Central memory CD8-positive, alpha-beta T cell (primary cell): Measurements from ENCODE around the gene NCAPD3.
A peak's percentile ranks its signal among the peaks of the same experiment; 100 is the strongest.

Experiments
- ATAC-seq: fragments of 150-1000 bp; cut with Tn5 transposase; replicated peaks from 2 replicates; pipeline ENCODE4 v1.10.0; 2022; ENCODE audit warnings: mild to moderate bottlenecking, moderate FRiP score, moderate number of reproducible peaks; ENCODE audit not compliant: poor library complexity, severe bottlenecking; ENCODE audit errors: extremely low read depth
- DNase-seq, 2 donors: peaks; one replicate each; pipeline ENCODE4 v3.0.0; 2021; ENCODE audit warnings: low spot score in 2 of 2
- H3K27ac Mint-ChIP-seq: one replicate; pipeline ENCODE4 v1.8.0; 2022; ENCODE audit warnings: low read depth, mild to moderate bottlenecking, moderate library complexity, mixed read lengths
- H3K27me3 Mint-ChIP-seq: one replicate; pipeline ENCODE4 v1.8.0; 2022; ENCODE audit warnings: mixed read lengths
- H3K36me3 Mint-ChIP-seq: one replicate; pipeline ENCODE4 v1.8.0; 2022; ENCODE audit warnings: mild to moderate bottlenecking, moderate library complexity, mixed read lengths; ENCODE audit not compliant: insufficient read depth
- H3K4me1 Mint-ChIP-seq: one replicate; pipeline ENCODE4 v1.8.0; 2022; ENCODE audit warnings: mixed read lengths
- H3K4me3 Mint-ChIP-seq: one replicate; pipeline ENCODE4 v1.8.0; 2022; ENCODE audit warnings: mild to moderate bottlenecking, moderate library complexity, mixed read lengths
- H3K9me3 Mint-ChIP-seq: one replicate; pipeline ENCODE4 v1.8.0; 2022; ENCODE audit warnings: mixed read lengths

Gene NCAPD3

GRCh38 chr11:134231958-134232659 lies 8.3 kb upstream of the NCAPD3 start:
- ATAC-seq (no peak), DNase-seq (no peak)
- H3K27ac Mint-ChIP-seq = no peak overlapping the region
- peaks cover 12% of the 10 kb centered on the region for H3K36me3 Mint-ChIP-seq
- H3K27me3 Mint-ChIP-seq = no peaks in the 10 kb centered on the region
- H3K9me3 Mint-ChIP-seq = no peaks in the 10 kb centered on the region
- no peak overlapping the region for H3K4me3 Mint-ChIP-seq
- H3K4me1 Mint-ChIP-seq = peaks cover 52% of the 10 kb centered on the region

GRCh38 chr11:134230339-134230738 lies 6.6 kb upstream of the NCAPD3 start:
- Mint-ChIP-seq H3K27ac (peak overlapping the region; percentile 72), H3K36me3 (peaks cover 12% of the 10 kb centered on the region), H3K4me1 (peaks cover 67% of the 10 kb centered on the region), H3K4me3 (peak overlapping the region; percentile 57), H3K27me3 (no peaks in the 10 kb centered on the region), H3K9me3 (no peaks in the 10 kb centered on the region)
- ATAC-seq (no peak), DNase-seq (no peak)

GRCh38 chr11:134229126-134229790 lies 5.5 kb upstream of the NCAPD3 start:
- H3K4me1 Mint-ChIP-seq = peaks cover 67% of the 10 kb centered on the region
- no peaks in the 10 kb centered on the region for H3K9me3 Mint-ChIP-seq
- H3K27me3 Mint-ChIP-seq = no peaks in the 10 kb centered on the region
- H3K27ac Mint-ChIP-seq = peak overlapping the region; percentile 72
- peaks cover 11% of the 10 kb centered on the region for H3K36me3 Mint-ChIP-seq
- H3K4me3 Mint-ChIP-seq = peak overlapping the region; percentile 57
- no peak for DNase-seq
- ATAC-seq = no peak

- Mint-ChIP-seq H3K9me3 (no peaks in the 10 kb centered on the region), H3K36me3 (peaks cover 15% of the 10 kb centered on the region), H3K27ac (peak overlapping the region; percentile 72), H3K4me1 (peaks cover 73% of the 10 kb centered on the region), H3K4me3 (peak overlapping the region; percentile 57), H3K27me3 (no peaks in the 10 kb centered on the region)
- DNase-seq (peak in 1 of 2 donors; percentile 25), ATAC-seq (peak; percentile 33)
Measured at GRCh38 chr11:134228625-134229024, 4.9 kb upstream of the NCAPD3 start.

GRCh38 chr11:134226806-134227325 lies 3.1 kb upstream of the NCAPD3 start:
- H3K27ac Mint-ChIP-seq = peak overlapping the region; percentile 96
- no peak for DNase-seq
- no peaks in the 10 kb centered on the region for H3K9me3 Mint-ChIP-seq
- peaks cover 73% of the 10 kb centered on the region for H3K4me1 Mint-ChIP-seq
- ATAC-seq = no peak
- peaks cover 21% of the 10 kb centered on the region for H3K36me3 Mint-ChIP-seq
- H3K27me3 Mint-ChIP-seq = no peaks in the 10 kb centered on the region
- H3K4me3 Mint-ChIP-seq = peak overlapping the region; percentile 96

- peak overlapping the region; percentile 96 for H3K27ac Mint-ChIP-seq
- peak overlapping the region; percentile 96 for H3K4me3 Mint-ChIP-seq
- ATAC-seq = peak; percentile 1
- peak; percentile 22 to 23 for DNase-seq
- H3K27me3 Mint-ChIP-seq = no peaks in the 10 kb centered on the region
- H3K36me3 Mint-ChIP-seq = peaks cover 26% of the 10 kb centered on the region
- H3K4me1 Mint-ChIP-seq = peaks cover 62% of the 10 kb centered on the region
- no peaks in the 10 kb centered on the region for H3K9me3 Mint-ChIP-seq
Measured at GRCh38 chr11:134224710-134225664, 1.2 kb upstream of the NCAPD3 start.

- peaks cover 52% of the 10 kb centered on the region for H3K4me1 Mint-ChIP-seq
- DNase-seq = no peak
- H3K27me3 Mint-ChIP-seq = no peaks in the 10 kb centered on the region
- peak overlapping the region; percentile 96 for H3K27ac Mint-ChIP-seq
- peaks cover 35% of the 10 kb centered on the region for H3K36me3 Mint-ChIP-seq
- H3K9me3 Mint-ChIP-seq = no peaks in the 10 kb centered on the region
- ATAC-seq = no peak
- H3K4me3 Mint-ChIP-seq = peak overlapping the region; percentile 96
Measured at GRCh38 chr11:134223121-134223520, 646 bp downstream of the NCAPD3 start.

- Mint-ChIP-seq H3K4me3 (no peak overlapping the region), H3K27ac (no peak overlapping the region), H3K36me3 (peaks cover 22% of the 10 kb centered on the region), H3K9me3 (no peaks in the 10 kb centered on the region), H3K4me1 (peaks cover 17% of the 10 kb centered on the region), H3K27me3 (no peaks in the 10 kb centered on the region)
- ATAC-seq (no peak), DNase-seq (no peak)
Measured at GRCh38 chr11:134216816-134217215, 7.0 kb downstream of the NCAPD3 start.

- Mint-ChIP-seq H3K9me3 (no peaks in the 10 kb centered on the region), H3K27ac (no peak overlapping the region), H3K4me3 (no peak overlapping the region), H3K36me3 (peaks cover 25% of the 10 kb centered on the region), H3K4me1 (peaks cover 22% of the 10 kb centered on the region), H3K27me3 (no peaks in the 10 kb centered on the region)
- no peak for DNase-seq
- ATAC-seq = no peak
Measured at GRCh38 chr11:134215836-134216235, 7.9 kb downstream of the NCAPD3 start.

GRCh38 chr11:134207538-134208239 lies 16.1 kb downstream of the NCAPD3 start:
- DNase-seq = peak; percentile 52 to 56
- no peak overlapping the region for H3K4me3 Mint-ChIP-seq
- ATAC-seq = no peak
- H3K27ac Mint-ChIP-seq = no peak overlapping the region
- H3K27me3 Mint-ChIP-seq = no peaks in the 10 kb centered on the region
- H3K36me3 Mint-ChIP-seq = peaks cover 35% of the 10 kb centered on the region
- peaks cover 6% of the 10 kb centered on the region for H3K4me1 Mint-ChIP-seq
- H3K9me3 Mint-ChIP-seq = no peaks in the 10 kb centered on the region

- H3K4me3 Mint-ChIP-seq = no peak overlapping the region
- no peaks in the 10 kb centered on the region for H3K4me1 Mint-ChIP-seq
- no peaks in the 10 kb centered on the region for H3K9me3 Mint-ChIP-seq
- DNase-seq (no peak), ATAC-seq (no peak)
- H3K27me3 Mint-ChIP-seq = no peaks in the 10 kb centered on the region
- peaks cover 40% of the 10 kb centered on the region for H3K36me3 Mint-ChIP-seq
- no peak overlapping the region for H3K27ac Mint-ChIP-seq
Measured at GRCh38 chr11:134206185-134206584, 17.6 kb downstream of the NCAPD3 start.

GRCh38 chr11:134205729-134206128 lies 18.0 kb downstream of the NCAPD3 start:
- no peaks in the 10 kb centered on the region for H3K9me3 Mint-ChIP-seq
- no peaks in the 10 kb centered on the region for H3K27me3 Mint-ChIP-seq
- no peak overlapping the region for H3K27ac Mint-ChIP-seq
- H3K4me3 Mint-ChIP-seq = no peak overlapping the region
- peaks cover 41% of the 10 kb centered on the region for H3K36me3 Mint-ChIP-seq
- ATAC-seq = no peak
- no peaks in the 10 kb centered on the region for H3K4me1 Mint-ChIP-seq
- no peak for DNase-seq
